ENCODE results near the gene PDHX.
"Not testable (repeated sequence)": the region's sequence is repeated elsewhere in the genome, so short reads cannot be mapped to it uniquely, and the experiment has no call there.

PDHX gene

DNA sequence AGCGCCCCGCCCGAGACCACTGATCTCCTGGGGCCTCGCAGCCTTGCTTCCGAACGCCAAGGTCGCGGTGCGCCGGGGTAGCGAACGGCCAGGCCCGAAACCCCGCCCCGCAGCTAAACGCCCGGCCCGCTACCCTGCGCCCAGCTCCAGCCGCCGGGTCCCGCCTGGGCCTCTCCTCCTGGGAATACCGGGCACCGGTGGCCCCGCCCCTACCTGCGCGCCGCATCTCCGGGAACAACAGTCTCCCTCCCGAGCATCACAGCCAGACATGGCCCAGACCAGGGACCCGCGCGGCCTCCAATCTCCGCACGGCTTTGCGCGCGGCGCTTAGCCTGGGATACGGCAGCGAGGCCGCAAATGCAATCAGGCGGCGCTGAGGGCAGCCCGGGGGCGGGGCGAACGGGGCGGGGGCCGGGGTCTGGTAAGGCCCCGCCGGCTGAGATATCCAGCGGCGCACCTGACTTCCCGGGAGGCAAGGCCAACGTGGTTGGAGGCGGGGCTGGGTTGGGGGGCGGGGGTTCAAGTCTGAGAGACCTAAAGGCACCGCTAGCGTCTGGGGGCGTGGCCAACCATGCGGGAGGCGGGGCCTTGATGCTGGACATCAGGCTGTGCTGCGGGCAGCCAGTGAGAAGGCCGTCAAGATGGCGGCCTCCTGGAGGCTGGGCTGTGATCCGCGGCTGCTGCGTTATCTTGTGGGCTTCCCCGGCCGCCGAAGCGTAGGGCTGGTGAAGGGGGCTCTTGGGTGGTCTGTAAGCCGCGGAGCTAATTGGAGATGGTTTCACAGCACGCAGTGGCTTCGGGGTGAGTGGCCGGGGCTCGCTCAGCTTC, at the start of gene PDHX, which contains the start of gene APIP:
Gene PDHX, plus strand, starts transcription at position 604 of the 828 bp plus-strand sequence. Its CDS starts 38 bp downstream, at position 642.
Gene APIP, minus strand, starts transcription at position 365 of the 828 bp plus-strand sequence. Its CDS starts 95 bp downstream, at position 270.
- DNase-seq: peak; percentile 94

DNA sequence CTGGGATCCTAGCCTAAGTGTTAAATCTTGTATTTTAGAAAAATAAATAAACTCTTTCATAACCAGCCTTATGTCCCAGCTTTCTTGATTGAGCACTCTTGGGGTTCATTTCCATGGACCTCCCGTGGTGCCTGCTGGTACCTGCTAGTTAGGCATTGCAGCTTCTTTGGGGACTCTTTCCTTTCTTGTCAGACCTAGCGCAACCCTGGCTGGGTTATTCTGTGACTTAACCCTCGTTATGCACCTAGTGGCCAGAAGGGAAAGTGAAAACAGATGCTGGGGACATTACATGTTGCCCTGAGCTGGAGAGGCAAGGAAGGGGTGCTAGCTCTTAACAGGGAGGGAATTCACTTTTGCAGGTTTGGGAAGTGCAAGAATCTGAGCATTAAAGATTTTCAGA, 47.0 kb upstream of the PDHX start:
- no peak for DNase-seq

- DNase-seq: no peak
These were observed 45.7 kb upstream of the PDHX start for GRCh38 chr11:34870548-34871196.

DNA sequence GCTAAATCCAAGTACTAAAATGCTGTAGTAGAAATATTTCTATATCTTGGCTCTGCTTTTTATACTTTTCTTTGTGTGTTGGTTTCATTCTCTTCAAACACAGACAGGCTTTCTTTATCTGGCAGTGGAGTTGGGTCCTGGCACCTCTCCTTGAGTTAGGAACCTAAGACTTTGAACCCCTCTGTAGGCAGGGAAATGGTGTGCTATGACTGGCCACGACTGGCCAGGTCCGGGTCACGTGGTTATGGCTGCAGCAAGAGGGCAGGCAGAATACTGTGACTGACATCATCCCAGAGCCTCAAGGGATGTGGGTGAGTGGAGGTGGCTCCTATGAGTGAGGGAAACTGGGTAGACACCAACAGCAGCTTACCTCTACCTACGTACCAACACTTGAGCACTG, 42.2 kb upstream of the PDHX start:
- no peak for DNase-seq

- DNase-seq: no peak
These were observed 38.9 kb upstream of the PDHX start for GRCh38 chr11:34877375-34877975.

- no peak for DNase-seq
These were observed 34.5 kb upstream of the PDHX start for GRCh38 chr11:34881900-34882299.

GRCh38 chr11:34886609-34887008, 29.8 kb upstream of the PDHX start:
- DNase-seq: no peak

GRCh38 chr11:34887260-34887659, 29.2 kb upstream of the PDHX start:
- DNase-seq: no peak

- no peak for DNase-seq
These were observed 26.3 kb upstream of the PDHX start for GRCh38 chr11:34890089-34890488.

DNA sequence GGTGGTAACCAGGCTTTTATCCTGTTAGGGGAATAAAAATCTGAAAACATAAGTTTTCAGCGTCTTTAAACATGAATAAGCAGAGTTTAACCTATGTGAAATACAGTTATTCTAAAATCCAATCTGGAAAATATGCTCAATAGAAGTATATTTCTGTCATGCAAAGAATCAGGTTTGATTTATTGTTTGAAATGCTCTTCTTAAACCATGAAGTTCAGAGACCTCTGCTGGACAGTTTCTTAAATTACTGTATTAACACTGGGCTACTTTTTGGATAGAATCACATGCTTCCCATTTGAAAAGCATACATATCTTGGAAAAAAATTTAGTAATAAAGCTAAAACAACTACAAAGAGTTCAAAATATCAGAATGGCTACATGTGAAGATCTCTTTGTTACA, 25.6 kb upstream of the PDHX start:
- peak; percentile 19 for DNase-seq

GRCh38 chr11:34891611-34892010, 24.8 kb upstream of the PDHX start:
- no peak for DNase-seq

DNA sequence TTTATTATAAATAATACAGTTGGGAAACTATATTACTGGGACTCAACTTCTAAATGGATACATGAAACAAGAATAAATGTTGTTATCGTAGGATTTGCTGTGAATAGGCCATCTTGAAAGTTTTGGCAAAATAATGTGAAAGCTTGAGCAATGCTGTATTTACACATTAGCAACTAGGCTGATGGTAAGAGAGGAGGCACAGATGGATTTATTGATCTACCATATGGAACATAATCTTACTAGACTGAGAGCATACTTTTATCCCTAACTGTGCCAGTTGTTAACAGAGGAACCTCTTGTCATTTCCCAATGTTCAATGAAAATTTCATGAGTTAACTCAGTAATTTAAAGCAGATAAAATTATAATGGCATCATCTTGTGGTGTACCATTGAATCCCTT, 23.0 kb upstream of the PDHX start:
- DNase-seq: no peak

GRCh38 chr11:34896191-34896590, 20.2 kb upstream of the PDHX start:
- not testable (repeated sequence) for DNase-seq

DNA sequence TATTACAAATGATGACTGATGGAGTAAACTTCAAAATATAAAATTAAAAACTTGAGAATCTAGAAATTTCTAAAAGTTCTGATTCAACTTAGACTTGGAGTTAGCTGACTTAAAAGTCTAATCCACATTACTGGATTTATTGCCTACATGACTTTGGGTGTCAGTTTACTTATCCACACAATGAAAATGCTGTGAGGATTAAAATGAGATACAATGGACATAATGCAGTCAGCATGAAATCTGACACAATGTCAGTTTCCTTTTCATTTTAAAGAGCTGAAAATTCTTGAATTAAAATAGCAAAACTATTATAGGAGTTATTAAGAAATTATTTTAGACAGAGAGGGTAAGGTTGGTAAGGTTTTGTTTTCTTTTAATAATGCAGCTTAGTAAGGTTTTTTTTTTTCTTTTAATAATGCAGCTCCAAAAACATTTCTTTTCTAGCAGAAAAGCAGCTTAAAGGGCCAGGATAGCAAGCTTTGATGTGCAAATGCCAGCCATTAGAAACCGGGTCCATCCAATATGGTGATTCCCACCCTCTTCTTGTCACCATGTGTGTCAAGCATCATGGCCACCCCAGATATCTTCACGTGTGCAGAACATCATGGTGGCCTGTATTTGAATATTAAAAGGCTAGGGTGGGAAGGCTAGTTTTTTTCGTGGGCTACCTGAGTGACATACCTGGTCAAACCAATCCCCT, 19.1 kb upstream of the PDHX start:
- DNase-seq: no peak

- DNase-seq: no peak
These were observed 17.9 kb upstream of the PDHX start for GRCh38 chr11:34898474-34898873.

DNA sequence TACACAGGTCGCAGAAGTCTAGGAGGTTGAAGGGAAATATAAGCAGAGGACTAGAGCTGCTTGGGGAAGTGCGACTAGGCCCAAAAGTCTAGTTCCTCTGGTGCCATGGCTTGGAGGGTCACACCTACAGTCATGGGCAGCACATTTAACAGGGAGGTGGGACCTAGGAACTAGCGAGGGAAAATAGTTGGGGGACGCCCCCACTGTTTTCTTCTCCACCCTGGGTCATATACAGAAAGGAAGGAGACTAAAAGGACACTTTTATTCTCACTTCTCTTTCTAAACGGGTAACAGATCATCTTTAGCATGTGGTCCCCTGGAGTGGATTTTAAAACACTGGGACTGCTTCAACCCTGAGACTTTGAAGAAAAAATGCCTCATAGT, 16.8 kb upstream of the PDHX start:
- no peak for DNase-seq

DNA sequence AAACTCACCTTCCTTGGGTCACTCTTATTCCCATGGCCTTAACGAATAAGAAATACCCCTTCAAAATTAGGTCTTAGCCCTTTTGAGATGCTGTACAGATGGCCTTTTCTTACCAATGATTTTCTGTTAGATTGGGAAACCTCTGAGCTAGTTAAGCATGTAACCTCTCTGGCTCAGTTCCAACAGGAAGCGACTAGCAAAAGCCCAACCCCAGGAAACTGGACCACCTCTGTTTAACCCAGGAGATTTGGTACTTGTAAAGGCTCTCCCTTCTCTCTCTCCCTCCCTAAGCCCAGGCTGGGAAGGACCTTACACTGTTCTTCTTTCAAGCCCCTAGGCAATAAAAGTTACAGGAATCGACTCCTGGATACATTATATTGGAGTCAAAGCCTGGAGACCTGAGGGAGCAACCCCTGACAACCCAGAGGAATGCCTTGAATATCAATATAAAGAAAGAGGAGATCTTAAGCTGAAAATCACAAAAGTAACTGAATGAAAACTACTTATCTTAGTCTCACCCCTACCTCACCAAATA, 11.9 kb upstream of the PDHX start:
- no peak for DNase-seq

DNA sequence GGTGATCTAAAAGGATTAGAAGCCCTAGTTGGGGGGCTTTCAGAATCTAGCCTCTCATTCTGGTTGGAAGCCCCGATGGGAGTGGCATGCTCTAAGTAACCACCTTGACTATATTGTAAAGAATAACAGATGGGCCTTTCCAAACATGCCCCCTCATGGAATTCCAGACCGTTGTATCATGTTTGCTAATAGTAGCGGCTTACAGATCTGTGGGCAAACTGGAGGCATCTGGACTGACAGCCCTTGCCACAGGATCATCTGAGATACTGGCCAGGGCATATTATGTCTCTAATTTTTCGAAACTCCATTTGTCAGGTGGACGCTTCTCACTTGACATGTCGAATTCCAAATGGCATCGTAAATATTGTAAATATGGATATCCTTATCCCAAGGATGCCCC, 10.8 kb upstream of the PDHX start:
- no peak for DNase-seq

DNA sequence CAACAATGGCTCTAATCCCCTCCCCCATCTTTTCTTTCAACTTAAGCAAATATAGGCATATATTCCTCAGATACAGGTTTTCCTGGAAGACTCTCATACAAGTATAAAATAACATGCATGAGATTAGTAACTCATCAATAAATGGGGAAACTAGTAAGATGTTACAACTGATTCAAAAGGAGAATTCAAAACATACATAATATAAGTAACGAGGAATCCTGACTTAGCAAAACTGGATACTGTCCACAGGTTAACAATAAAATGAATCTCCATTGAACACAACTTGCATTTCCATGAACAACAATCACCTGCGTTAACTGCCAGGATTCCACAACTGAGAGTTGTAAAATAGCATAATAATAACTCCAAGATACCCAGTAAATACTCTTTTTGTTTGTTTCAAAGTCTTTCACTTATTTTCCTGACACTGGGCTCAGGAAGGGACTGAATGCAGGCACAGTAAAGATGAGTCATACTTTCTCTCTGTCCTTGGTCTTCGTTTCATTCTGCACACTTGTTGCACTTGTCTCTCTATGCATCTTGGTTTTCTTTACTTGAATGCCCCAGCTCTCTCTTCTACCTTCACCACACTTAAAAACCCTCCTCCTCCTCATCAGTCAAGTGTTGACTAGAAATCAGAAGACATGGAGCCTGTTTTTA, 8.4 kb upstream of the PDHX start:
- no peak for DNase-seq

DNA sequence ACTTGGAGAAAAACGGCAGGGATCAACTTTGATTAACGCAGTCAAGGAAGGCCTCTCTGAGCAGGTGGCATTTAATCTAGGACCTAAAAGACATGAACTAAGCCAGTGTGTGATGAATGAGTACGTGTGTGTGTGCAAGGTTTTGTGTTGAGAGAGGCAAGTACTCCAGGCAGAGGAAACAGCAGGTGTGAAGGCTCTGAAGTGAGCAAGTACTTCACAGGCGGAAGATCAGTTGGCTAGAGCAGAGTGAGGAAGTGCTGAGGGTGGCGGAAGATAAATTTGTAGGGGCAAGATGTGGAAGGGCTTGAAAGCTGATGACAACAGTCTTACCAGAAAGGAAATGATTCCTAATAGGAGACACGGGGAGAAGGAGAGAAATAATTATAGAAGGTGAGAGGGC, 7.0 kb upstream of the PDHX start:
- DNase-seq: no peak

DNA sequence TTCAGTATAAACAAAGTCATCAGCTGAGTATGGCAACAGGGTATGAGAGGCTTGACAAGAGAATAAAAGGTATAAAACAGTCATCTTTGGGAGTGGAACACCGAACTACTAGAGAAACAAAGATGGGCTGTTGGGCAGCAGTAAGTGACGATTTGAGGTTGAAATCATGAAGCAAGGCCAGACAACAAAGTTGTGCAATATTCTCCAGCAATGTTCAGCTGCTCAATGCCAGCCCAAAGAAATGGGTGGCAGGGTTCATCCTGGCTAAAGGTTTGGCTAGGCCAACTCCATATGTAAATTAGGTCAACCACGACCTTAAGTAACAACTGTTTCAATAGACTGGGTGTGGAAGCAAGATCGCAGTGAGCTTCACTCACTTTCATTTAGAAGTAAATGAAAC, 6.5 kb upstream of the PDHX start:
- no peak for DNase-seq

DNA sequence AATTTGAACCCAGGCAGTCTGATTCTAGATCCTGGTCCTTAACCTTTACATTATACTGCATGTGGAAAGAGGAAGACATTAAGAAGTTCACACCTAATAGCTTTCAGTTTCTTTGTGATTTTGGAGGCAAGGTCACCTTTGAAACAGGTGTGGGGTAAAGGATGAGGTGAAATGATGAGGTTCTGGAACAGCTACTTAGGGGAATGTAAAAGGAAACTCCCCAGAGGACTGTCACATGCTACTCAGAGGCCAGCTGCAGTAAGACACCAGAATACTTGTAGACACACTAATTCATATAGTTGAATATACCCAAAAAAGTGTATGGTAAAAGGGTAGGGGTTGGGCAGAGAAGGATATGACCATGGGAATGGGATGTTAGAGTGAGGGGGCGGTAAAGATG, 5.6 kb upstream of the PDHX start:
- DNase-seq: no peak

DNA sequence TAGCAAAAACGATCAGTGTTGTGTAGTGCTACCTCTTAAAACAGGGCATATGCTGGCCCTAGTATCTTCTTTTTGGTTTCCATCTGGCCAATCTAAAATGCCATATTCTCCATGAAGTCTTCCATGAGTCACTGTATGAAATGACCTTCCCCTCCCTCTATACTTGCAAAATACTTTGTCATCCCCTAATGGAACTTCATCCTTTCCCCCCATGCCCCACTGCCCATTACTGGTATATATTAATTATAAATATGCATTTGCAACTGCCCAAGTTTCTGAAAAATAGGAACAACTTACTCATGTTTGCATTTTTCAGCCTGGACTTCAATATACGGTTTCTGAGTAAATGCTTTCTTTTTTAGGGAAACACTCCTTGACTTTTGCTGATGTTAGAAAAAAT, 4.7 kb upstream of the PDHX start:
- no peak for DNase-seq

Data from CD4-positive, alpha-beta T cell treated with Interleukin-21 for 1 hour (primary cell).